Measurements from ENCODE around the gene IFRD1. TPM values are rescaled to one million over a fixed set of nuclear protein-coding genes. Genes with fewer than 3 reads are reported as not detected.

The IFRD1 gene
- total RNA-seq, 1 experiment from 2014 or later = 67.8 TPM

GRCh38 chr7:112405286-112405685, 45.0 kb upstream of the IFRD1 start:
- no peaks in the 10 kb centered on the region for H3K4me1 ChIP-seq (ENCODE audit: insufficient read depth, low read length)
- H4K20me1 ChIP-seq (ENCODE audit: control insufficient read depth, insufficient read depth, insufficient read length) = no peaks in the 10 kb centered on the region
- H3K14ac ChIP-seq (ENCODE audit: insufficient read depth, low read length) = no peak overlapping the region
- H3K23me2 ChIP-seq (ENCODE audit: insufficient read length, low read depth, low read length, poor library complexity, severe bottlenecking) = no peaks in the 10 kb centered on the region
- H3K4me3 Mint-ChIP-seq = no peak overlapping the region
- no peak overlapping the region for H2AK5ac ChIP-seq (ENCODE audit: insufficient read length, low read length)
- no peak overlapping the region for H3K9ac ChIP-seq (ENCODE audit: extremely low read depth, insufficient read length, low read length)
- no peaks in the 10 kb centered on the region for H3K27me3 ChIP-seq (ENCODE audit: insufficient read depth, low read length)
- no peak overlapping the region for H2BK15ac ChIP-seq (ENCODE audit: low read depth, low read length)
- H2BK12ac ChIP-seq (ENCODE audit: insufficient read length, low read depth, low read length) = no peak overlapping the region
- no peak overlapping the region for H3T11ph ChIP-seq (ENCODE audit: low read length)
- H3K36me3 Mint-ChIP-seq (ENCODE audit: insufficient read depth in 1 of 3, low read depth in 3 of 3) = no peaks in the 10 kb centered on the region; a peak in 1 of 7 replicates
- H3K79me2 ChIP-seq (ENCODE audit: insufficient read depth, low read length) = no peaks in the 10 kb centered on the region
- DNase-seq = no peak
- H2BK120ac ChIP-seq (ENCODE audit: low read depth, low read length, poor library complexity, severe bottlenecking) = no peak overlapping the region
- H3K9me3 ChIP-seq (ENCODE audit: control insufficient read depth, low read depth, low read length) = no peaks in the 10 kb centered on the region
- no peak overlapping the region for H4K8ac ChIP-seq (replicated peaks; ENCODE audit: insufficient read length, low read depth, low read length)
- H3K18ac ChIP-seq (ENCODE audit: insufficient read length, low read depth, low read length) = no peak overlapping the region
- no CpG with 5 or more reads among the region's 1 CpG for WGBS (ENCODE audit: extremely low coverage, insufficient read length, low lambda C conversion rate)
- H3K27ac ChIP-seq (ENCODE audit: insufficient read length, low read depth, low read length) = no peak overlapping the region
- H3K27me3 Mint-ChIP-seq (ENCODE audit: low read depth) = no peaks in the 10 kb centered on the region; the same call in none of the 2 replicates
- H4K5ac ChIP-seq (ENCODE audit: insufficient read length, low read depth, low read length) = no peak overlapping the region
- no peak overlapping the region for H3K4ac ChIP-seq (ENCODE audit: low read depth, low read length)
- H2BK20ac ChIP-seq (ENCODE audit: low read depth, low read length, poor library complexity, severe bottlenecking) = no peak overlapping the region
- H4K91ac ChIP-seq (ENCODE audit: insufficient read length, low read depth, low read length) = no peak overlapping the region
- H2BK5ac ChIP-seq (ENCODE audit: insufficient read length, low read length) = no peak overlapping the region
- no peak for TF ChIP-seq CTCF (conservative IDR thresholded peaks at IDR 0.05)
- no peak overlapping the region for H3K56ac ChIP-seq (ENCODE audit: insufficient read length, low read depth, low read length)
- H3K23ac ChIP-seq (ENCODE audit: insufficient read length, low read depth, low read length) = no peak overlapping the region
- H3K9me3 Mint-ChIP-seq = no peaks in the 10 kb centered on the region
- H3K79me1 ChIP-seq (ENCODE audit: insufficient read depth, low read depth, low read length, poor library complexity, severe bottlenecking) = no peaks in the 10 kb centered on the region
- no peak overlapping the region for H3K4me2 ChIP-seq (ENCODE audit: insufficient read depth, insufficient read length, low read length)
- no peak overlapping the region for H3K27ac Mint-ChIP-seq
- no peaks in the 10 kb centered on the region; a peak in 1 of 4 replicates for H3K4me1 Mint-ChIP-seq
- no peak overlapping the region for H2AFZ ChIP-seq (ENCODE audit: low read length)
